Measurements from ENCODE around the gene ATP6V0B. TPM values are rescaled to one million over a fixed set of nuclear protein-coding genes. Genes with fewer than 3 reads are reported as not detected.

Gene ATP6V0B
- total and polyA plus RNA-seq, 2 donors (not counting 3 experiments of a cell fraction or from before 2014, with no cell fraction given) = 110 to 325 TPM

DNA sequence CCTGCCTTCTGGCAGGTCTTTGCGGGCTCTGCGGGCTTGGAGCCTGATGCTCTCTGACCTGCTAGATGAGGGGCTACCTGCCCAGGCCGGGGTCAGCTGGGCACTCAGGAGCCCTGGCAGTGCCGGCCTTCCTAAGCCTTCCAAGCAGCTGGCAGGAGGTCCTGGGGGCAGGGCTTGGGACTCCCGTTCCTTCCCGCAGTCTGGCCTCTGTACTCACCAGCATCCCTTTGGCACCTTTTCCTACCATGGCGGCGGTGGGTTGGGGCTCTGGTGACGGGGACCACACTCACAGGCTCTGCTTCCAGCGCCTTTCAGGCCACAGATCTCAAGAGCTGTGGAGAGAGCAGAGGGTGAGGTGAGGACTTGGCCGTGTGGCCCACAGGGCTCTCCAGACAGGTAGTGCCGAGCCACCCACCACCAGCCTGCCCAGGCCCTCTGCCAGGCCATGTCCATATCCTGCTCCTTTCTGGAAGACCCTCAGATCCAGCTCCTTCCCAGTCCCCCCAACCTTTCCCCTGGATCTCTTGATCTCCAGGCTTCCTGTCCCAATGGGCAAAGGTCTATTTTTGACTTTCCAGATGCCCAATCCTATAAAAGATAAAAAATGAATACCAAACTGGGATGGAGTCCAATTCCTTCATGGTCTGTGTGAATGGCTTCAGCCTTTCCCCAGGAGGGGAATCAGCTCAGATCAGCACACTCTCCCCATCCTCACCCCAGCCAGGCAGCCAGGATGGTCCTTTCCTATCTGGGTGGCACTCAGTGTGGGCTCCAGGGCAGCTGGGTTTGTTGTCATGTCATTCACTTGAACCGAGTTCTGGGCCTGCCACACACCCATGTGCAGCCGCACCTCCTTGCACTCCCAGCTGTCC is 49.5 kb downstream of the ATP6V0B start:
- DNase-seq (ENCODE audit: low read depth, low spot score) (no peak), FAIRE-seq (no peak)
- CTCF ChIA-PET = interaction anchor here (1.5 to 1.8 kb wide), 2 partner anchors 12 to 13 kb away, joined by 3 to 6 read pairs; no protein-coding TSS in a partner anchor
- H3K79me2 ChIP-seq (ENCODE audit: control insufficient read depth, insufficient read depth, low read length) = no peaks in the 10 kb centered on the region
- no peak overlapping the region for H3K4me2 ChIP-seq (ENCODE audit: insufficient read depth, low read length)
- H4K20me1 ChIP-seq (replicated peaks; ENCODE audit: control insufficient read depth, extremely low read depth, insufficient read depth, low read length) = no peaks in the 10 kb centered on the region
- peaks cover under 1% of the 10 kb centered on the region for H3K4me1 ChIP-seq (ENCODE audit: control insufficient read depth, extremely low read depth, insufficient read depth, low read length)
- dilution Hi-C loops (cut with MboI; ENCODE audit: extremely low pct_ligation_motif_present, low sequenced_read_pairs) (no loop called here), intact Hi-C loops (cut with micrococcal nuclease) (no loop called here)
- H3K9ac ChIP-seq (replicated peaks; ENCODE audit: extremely low read depth, insufficient read depth, low read length) = no peak overlapping the region
- no peaks in the 10 kb centered on the region for H3K36me3 ChIP-seq (ENCODE audit: control insufficient read depth in 2 of 2, extremely low read depth in 1 of 2, insufficient read depth in 2 of 2, low read length in 2 of 2)
- H3K27ac ChIP-seq (ENCODE audit: insufficient read depth, low read depth, low read length) = no peak overlapping the region
- no peak overlapping the region for H3K4me3 ChIP-seq (replicated peaks in 1 of 3; ENCODE audit: insufficient read depth in 1 of 3, low read depth in 1 of 3, low read length in 3 of 3)
- BruUV-seq (replicated peaks) = no TSS peak
- no peaks in the 10 kb centered on the region for H3K9me3 ChIP-seq (replicated peaks; ENCODE audit: control insufficient read depth, insufficient read depth, low read length)
- H2AFZ ChIP-seq (ENCODE audit: low read depth, low read length) = no peak overlapping the region
- POLR2A ChIA-PET = no interaction called here
- H3K27me3 ChIP-seq (ENCODE audit: control insufficient read depth in 2 of 2, insufficient read depth in 2 of 2, low read length in 2 of 2) = no peaks in the 10 kb centered on the region
- TF ChIP-seq, protein P1, sequence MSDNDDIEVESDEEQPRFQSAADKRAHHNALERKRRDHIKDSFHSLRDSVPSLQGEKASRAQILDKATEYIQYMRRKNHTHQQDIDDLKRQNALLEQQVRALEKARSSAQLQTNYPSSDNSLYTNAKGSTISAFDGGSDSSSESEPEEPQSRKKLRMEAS (IDR thresholded peaks at IDR 0.05; ENCODE audit: insufficient read depth, insufficient read length) = no peak
- TF ChIP-seq MYC (IDR thresholded peaks at IDR 0.05; ENCODE audit: low read depth, low read length) = no peak
- TF ChIP-seq, protein P2, sequence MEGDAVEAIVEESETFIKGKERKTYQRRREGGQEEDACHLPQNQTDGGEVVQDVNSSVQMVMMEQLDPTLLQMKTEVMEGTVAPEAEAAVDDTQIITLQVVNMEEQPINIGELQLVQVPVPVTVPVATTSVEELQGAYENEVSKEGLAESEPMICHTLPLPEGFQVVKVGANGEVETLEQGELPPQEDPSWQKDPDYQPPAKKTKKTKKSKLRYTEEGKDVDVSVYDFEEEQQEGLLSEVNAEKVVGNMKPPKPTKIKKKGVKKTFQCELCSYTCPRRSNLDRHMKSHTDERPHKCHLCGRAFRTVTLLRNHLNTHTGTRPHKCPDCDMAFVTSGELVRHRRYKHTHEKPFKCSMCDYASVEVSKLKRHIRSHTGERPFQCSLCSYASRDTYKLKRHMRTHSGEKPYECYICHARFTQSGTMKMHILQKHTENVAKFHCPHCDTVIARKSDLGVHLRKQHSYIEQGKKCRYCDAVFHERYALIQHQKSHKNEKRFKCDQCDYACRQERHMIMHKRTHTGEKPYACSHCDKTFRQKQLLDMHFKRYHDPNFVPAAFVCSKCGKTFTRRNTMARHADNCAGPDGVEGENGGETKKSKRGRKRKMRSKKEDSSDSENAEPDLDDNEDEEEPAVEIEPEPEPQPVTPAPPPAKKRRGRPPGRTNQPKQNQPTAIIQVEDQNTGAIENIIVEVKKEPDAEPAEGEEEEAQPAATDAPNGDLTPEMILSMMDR (IDR thresholded peaks at IDR 0.05; ENCODE audit: extremely low read depth in 1 of 2, insufficient read depth in 1 of 2, low read depth in 1 of 2, low read length in 2 of 2) = no peak
- TF ChIP-seq FOS (IDR thresholded peaks at IDR 0.05; ENCODE audit: borderline replicate concordance, insufficient read depth, low read length) = no peak
- TF ChIP-seq JUN (IDR thresholded peaks at IDR 0.05; ENCODE audit: borderline replicate concordance, insufficient read depth, insufficient read length, low read depth) = no peak
- no peak for TF ChIP-seq GATA2 (IDR thresholded peaks at IDR 0.05; ENCODE audit: insufficient read depth, insufficient read length, low read depth, low read length)
- H3K9me1 ChIP-seq (replicated peaks; ENCODE audit: control insufficient read depth, extremely low read depth, insufficient read depth, low read length) = no peaks in the 10 kb centered on the region
